HEK293T (cell line): ENCODE results near the gene IMPACT.

Experiments
- ARNT ChIP-seq: fragments of 450-650 bp; IDR thresholded peaks from 2 replicates; pipeline ENCODE4 v1.6.1; 2017; ENCODE audit warnings: mild to moderate bottlenecking
- CTBP1 ChIP-seq: fragments of 450-650 bp; IDR thresholded peaks from 2 replicates; pipeline ENCODE4 v1.6.1; 2016; ENCODE audit warnings: borderline replicate concordance
- ELF4 ChIP-seq: fragments of 450-650 bp; IDR thresholded peaks from 2 replicates; pipeline ENCODE4 v1.6.1; 2017; ENCODE audit warnings: antibody characterized with exemption
- FOXA1 ChIP-seq: fragments of 450-650 bp; IDR thresholded peaks from 2 replicates; pipeline ENCODE4 v1.6.1; 2016; ENCODE audit warnings: mild to moderate bottlenecking
- FOXK2 ChIP-seq: fragments of 450-650 bp; IDR thresholded peaks from 2 replicates; pipeline ENCODE4 v1.6.1; 2016; ENCODE audit warnings: mild to moderate bottlenecking
- SP1 ChIP-seq: fragments of 450-650 bp; IDR thresholded peaks from 2 replicates; pipeline ENCODE4 v1.6.1; 2017
- SUZ12 ChIP-seq: fragments of 450-650 bp; IDR thresholded peaks from 2 replicates; pipeline ENCODE4 v1.6.1; 2016; ENCODE audit warnings: mild to moderate bottlenecking
- TF ChIP-seq, protein P1 (sequence below): fragments of 450-650 bp; IDR thresholded peaks from 2 replicates; pipeline ENCODE4 v1.6.1; 2016

DNA sequence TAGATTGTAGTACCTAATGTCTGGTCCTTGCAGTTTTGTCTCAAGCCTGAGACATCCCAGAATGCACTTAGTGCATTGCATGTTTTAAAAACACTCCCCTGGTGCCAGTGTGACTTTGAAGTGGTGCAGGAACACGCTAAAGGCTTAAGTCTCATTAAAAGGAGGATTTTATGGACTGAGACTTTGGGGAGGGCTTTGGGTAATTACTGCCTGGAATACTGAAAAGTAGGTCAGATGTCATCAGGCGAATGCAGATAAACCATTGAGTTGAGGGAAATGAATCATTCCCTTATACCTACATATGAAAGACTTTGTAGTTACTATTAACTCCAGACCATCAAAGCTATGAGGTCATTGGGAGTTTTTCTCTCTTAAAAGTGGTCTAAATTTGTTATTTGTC, 25.9 kb upstream of the IMPACT start:
- TF ChIP-seq CTBP1, result no peak
- no peak for TF ChIP-seq FOXK2
- TF ChIP-seq FOXA1, result no peak
- TF ChIP-seq, protein P1, sequence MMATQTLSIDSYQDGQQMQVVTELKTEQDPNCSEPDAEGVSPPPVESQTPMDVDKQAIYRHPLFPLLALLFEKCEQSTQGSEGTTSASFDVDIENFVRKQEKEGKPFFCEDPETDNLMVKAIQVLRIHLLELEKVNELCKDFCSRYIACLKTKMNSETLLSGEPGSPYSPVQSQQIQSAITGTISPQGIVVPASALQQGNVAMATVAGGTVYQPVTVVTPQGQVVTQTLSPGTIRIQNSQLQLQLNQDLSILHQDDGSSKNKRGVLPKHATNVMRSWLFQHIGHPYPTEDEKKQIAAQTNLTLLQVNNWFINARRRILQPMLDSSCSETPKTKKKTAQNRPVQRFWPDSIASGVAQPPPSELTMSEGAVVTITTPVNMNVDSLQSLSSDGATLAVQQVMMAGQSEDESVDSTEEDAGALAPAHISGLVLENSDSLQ, result no peak
- TF ChIP-seq SP1, result no peak
- no peak for TF ChIP-seq ARNT
- no peak for TF ChIP-seq ELF4
- no peak for TF ChIP-seq SUZ12
